HG02840 (cell line): ENCODE measurements around the gene HMCN1.

Experiments
- ATAC-seq: cut with Tn5 transposase; IDR thresholded peaks from one replicate; pipeline ENCODE4 v1.9.1; 2021; ENCODE audit warnings: mild to moderate bottlenecking, moderate library complexity, moderate number of reproducible peaks; ENCODE audit not compliant: unreplicated experiment, low FRiP score

Gene HMCN1

GRCh38 chr1:186059752-186060151 is 325.6 kb downstream of the HMCN1 start:
- no peak for ATAC-seq

GRCh38 chr1:186060226-186060625 is 326.0 kb downstream of the HMCN1 start:
- ATAC-seq, result no peak

- no peak for ATAC-seq
Measured at GRCh38 chr1:186063091-186063657, 329.0 kb downstream of the HMCN1 start.

GRCh38 chr1:186066411-186066810 is 332.2 kb downstream of the HMCN1 start:
- ATAC-seq, result no peak

- ATAC-seq, result no peak
Measured at GRCh38 chr1:186073697-186074096, 339.5 kb downstream of the HMCN1 start.

GRCh38 chr1:186076006-186076405 is 341.8 kb downstream of the HMCN1 start:
- ATAC-seq, result no peak

- peak; percentile 97 for ATAC-seq
Measured at GRCh38 chr1:186078245-186078644, 344.1 kb downstream of the HMCN1 start.

GRCh38 chr1:186079084-186079684 is 345.0 kb downstream of the HMCN1 start:
- no peak for ATAC-seq

- peak; percentile 56 for ATAC-seq
Measured at GRCh38 chr1:186082235-186082937, 348.2 kb downstream of the HMCN1 start.

- no peak for ATAC-seq
Measured at GRCh38 chr1:186086583-186086982, 352.4 kb downstream of the HMCN1 start.

GRCh38 chr1:186089940-186090339 is 355.7 kb downstream of the HMCN1 start:
- no peak for ATAC-seq

- ATAC-seq, result no peak
Measured at GRCh38 chr1:186091222-186091720, 357.1 kb downstream of the HMCN1 start.

GRCh38 chr1:186093437-186093836 is 359.2 kb downstream of the HMCN1 start:
- no peak for ATAC-seq

GRCh38 chr1:186094172-186094571 is 360.0 kb downstream of the HMCN1 start:
- no peak for ATAC-seq

GRCh38 chr1:186099336-186100104 is 365.3 kb downstream of the HMCN1 start:
- no peak for ATAC-seq

GRCh38 chr1:186102107-186102506 is 367.9 kb downstream of the HMCN1 start:
- ATAC-seq, result no peak

- no peak for ATAC-seq
Measured at GRCh38 chr1:186102547-186103148, 368.5 kb downstream of the HMCN1 start.

GRCh38 chr1:186104459-186104858 is 370.3 kb downstream of the HMCN1 start:
- no peak for ATAC-seq

- no peak for ATAC-seq
Measured at GRCh38 chr1:186112280-186112679, 378.1 kb downstream of the HMCN1 start.

- no peak for ATAC-seq
Measured at GRCh38 chr1:186113461-186113860, 379.3 kb downstream of the HMCN1 start.

- no peak for ATAC-seq
Measured at GRCh38 chr1:186118724-186119123, 384.5 kb downstream of the HMCN1 start.
